ENCODE data around the gene NPSR1. TPM values are rescaled to one million over a fixed set of nuclear protein-coding genes. Genes with fewer than 3 reads are reported as not detected.

NPSR1 gene
- total RNA-seq, 1 experiment from 2014 or later: not detected

DNA sequence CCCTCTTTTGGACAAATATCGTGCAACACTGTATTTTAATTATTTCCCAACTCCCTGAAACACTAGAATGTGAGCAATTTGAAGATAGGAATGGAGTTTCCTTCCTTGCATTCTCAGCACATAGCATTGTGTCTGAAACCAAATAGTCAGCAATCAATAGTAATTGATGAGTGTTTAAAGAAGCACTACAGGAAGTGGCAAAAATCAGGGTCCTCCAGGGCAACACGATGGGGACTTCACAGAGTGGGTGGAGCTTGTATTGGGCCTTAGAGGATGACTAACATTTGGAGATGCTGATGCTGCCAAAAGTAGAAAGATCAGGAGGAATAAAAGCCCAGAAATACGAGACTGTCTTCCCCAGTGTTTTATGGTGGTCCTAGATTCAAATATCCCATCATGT lies 94.9 kb downstream of the NPSR1 start:
- DNase-seq (ENCODE audit: unreplicated experiment): no peak
- intact Hi-C loops (cut with micrococcal nuclease): no loop called here
- no peaks in the 10 kb centered on the region for H3K9me3 Mint-ChIP-seq (ENCODE audit: unreplicated experiment)
- no peak overlapping the region for H3K4me3 Mint-ChIP-seq (ENCODE audit: unreplicated experiment)
- ChIA-PET POLR2A (no interaction called here), CTCF (no interaction called here)
- peaks cover 7% of the 10 kb centered on the region for H3K4me1 Mint-ChIP-seq (ENCODE audit: insufficient read depth, unreplicated experiment)
- TF ChIP-seq, protein P1, sequence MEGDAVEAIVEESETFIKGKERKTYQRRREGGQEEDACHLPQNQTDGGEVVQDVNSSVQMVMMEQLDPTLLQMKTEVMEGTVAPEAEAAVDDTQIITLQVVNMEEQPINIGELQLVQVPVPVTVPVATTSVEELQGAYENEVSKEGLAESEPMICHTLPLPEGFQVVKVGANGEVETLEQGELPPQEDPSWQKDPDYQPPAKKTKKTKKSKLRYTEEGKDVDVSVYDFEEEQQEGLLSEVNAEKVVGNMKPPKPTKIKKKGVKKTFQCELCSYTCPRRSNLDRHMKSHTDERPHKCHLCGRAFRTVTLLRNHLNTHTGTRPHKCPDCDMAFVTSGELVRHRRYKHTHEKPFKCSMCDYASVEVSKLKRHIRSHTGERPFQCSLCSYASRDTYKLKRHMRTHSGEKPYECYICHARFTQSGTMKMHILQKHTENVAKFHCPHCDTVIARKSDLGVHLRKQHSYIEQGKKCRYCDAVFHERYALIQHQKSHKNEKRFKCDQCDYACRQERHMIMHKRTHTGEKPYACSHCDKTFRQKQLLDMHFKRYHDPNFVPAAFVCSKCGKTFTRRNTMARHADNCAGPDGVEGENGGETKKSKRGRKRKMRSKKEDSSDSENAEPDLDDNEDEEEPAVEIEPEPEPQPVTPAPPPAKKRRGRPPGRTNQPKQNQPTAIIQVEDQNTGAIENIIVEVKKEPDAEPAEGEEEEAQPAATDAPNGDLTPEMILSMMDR (IDR thresholded peaks at IDR 0.05; ENCODE audit: unreplicated experiment): no peak
- no TSS peak for BruUV-seq (replicated peaks)
- no peaks in the 10 kb centered on the region for H3K27me3 Mint-ChIP-seq (ENCODE audit: insufficient read depth, unreplicated experiment)
- H3K36me3 Mint-ChIP-seq (ENCODE audit: insufficient read depth, unreplicated experiment): peaks cover 12% of the 10 kb centered on the region
- no peak overlapping the region for H3K27ac Mint-ChIP-seq (ENCODE audit: low read depth, unreplicated experiment)

DNA sequence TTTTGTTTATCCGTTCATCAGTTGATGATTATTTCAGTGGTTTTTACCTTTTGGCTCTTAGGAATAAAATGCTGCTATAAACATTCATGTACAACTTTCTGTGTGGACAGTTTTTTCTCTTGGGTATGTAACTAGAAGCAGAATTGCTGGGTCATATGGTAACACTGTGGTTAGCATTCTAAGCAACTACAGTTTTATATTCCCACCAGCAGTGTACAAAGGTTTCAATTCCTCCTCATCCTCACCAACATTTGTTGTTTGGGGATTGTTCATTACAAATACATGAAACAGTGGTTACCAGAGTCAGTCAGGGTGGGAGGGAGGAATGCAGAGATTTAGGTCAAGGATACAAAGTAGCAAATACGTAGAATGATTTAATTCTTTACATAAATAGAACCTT lies 97.0 kb downstream of the NPSR1 start:
- no TSS peak for BruUV-seq (replicated peaks)
- Mint-ChIP-seq H3K4me1 (ENCODE audit: insufficient read depth, unreplicated experiment) (peaks cover 4% of the 10 kb centered on the region), H3K36me3 (ENCODE audit: insufficient read depth, unreplicated experiment) (peaks cover 12% of the 10 kb centered on the region), H3K9me3 (ENCODE audit: unreplicated experiment) (no peaks in the 10 kb centered on the region), H3K27ac (ENCODE audit: low read depth, unreplicated experiment) (no peak overlapping the region), H3K4me3 (ENCODE audit: unreplicated experiment) (no peak overlapping the region), H3K27me3 (ENCODE audit: insufficient read depth, unreplicated experiment) (no peaks in the 10 kb centered on the region)
- ChIA-PET CTCF (no interaction called here), POLR2A (interaction anchor here (0.7 kb wide), 1 partner anchor 481 kb away, joined by 3 read pairs; no protein-coding TSS in a partner anchor)
- intact Hi-C loops (cut with micrococcal nuclease): no loop called here
- TF ChIP-seq, protein P1 (IDR thresholded peaks at IDR 0.05; ENCODE audit: unreplicated experiment): no peak
- no peak for DNase-seq (ENCODE audit: unreplicated experiment)

DNA sequence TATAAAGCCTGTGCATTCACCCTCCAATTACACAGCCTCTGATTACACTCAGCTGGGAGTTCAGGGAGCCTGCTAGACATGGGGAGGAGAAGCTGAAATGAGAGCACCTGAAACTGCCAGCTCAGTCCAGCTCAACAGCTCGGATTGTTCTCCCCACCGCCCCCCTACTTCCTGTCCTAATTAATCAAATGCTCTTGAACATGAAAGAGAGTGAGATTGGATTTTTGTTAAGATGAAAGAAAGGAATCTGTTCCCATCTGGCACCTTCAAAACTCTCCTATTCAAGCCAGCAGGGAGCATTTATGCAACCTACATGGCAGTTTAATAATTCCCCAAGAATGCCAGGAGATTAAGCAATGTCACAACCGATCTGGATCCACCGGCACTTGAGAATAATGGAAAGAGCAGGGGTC lies 98.0 kb downstream of the NPSR1 start:
- peak; percentile 13 for DNase-seq (ENCODE audit: unreplicated experiment)
- Mint-ChIP-seq H3K27ac (ENCODE audit: low read depth, unreplicated experiment) (no peak overlapping the region), H3K4me1 (ENCODE audit: insufficient read depth, unreplicated experiment) (peaks cover 4% of the 10 kb centered on the region), H3K36me3 (ENCODE audit: insufficient read depth, unreplicated experiment) (peaks cover 12% of the 10 kb centered on the region), H3K9me3 (ENCODE audit: unreplicated experiment) (no peaks in the 10 kb centered on the region), H3K4me3 (ENCODE audit: unreplicated experiment) (no peak overlapping the region), H3K27me3 (ENCODE audit: insufficient read depth, unreplicated experiment) (no peaks in the 10 kb centered on the region)
- ChIA-PET CTCF (no interaction called here), POLR2A (no interaction called here)
- TF ChIP-seq, protein P1 (IDR thresholded peaks at IDR 0.05; ENCODE audit: unreplicated experiment): no peak
- intact Hi-C loops (cut with micrococcal nuclease): no loop called here
- no TSS peak for BruUV-seq (replicated peaks)

DNA sequence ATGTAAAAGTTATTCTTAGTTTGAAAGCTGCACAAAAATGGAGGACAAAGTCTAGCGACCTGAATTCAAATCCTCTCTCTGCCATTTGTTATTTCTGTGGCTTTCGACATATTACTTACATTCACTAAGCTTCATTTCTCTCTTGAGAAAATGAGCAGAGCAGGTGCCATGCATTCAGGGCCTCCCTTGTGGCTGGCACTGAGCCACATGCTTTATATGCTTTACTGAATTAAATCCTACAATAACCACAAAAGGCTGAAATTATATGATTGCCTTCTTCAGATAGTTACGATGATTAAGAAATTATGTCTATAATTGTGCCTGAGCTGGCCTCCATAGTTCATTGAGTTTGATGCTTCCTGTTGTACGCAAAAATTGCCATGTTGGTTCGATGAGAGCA lies 98.7 kb downstream of the NPSR1 start:
- TF ChIP-seq, protein P1 (IDR thresholded peaks at IDR 0.05; ENCODE audit: unreplicated experiment): no peak
- Mint-ChIP-seq H3K27ac (ENCODE audit: low read depth, unreplicated experiment) (no peak overlapping the region), H3K4me1 (ENCODE audit: insufficient read depth, unreplicated experiment) (peaks cover 4% of the 10 kb centered on the region), H3K27me3 (ENCODE audit: insufficient read depth, unreplicated experiment) (no peaks in the 10 kb centered on the region), H3K9me3 (ENCODE audit: unreplicated experiment) (no peaks in the 10 kb centered on the region), H3K36me3 (ENCODE audit: insufficient read depth, unreplicated experiment) (peaks cover 12% of the 10 kb centered on the region), H3K4me3 (ENCODE audit: unreplicated experiment) (no peak overlapping the region)
- no TSS peak for BruUV-seq (replicated peaks)
- no peak for DNase-seq (ENCODE audit: unreplicated experiment)
- POLR2A ChIA-PET: no interaction called here
- CTCF ChIA-PET: interaction anchor here (0.6 to 0.7 kb wide), 2 partner anchors 166 to 824 kb away, joined by 3 read pairs; no protein-coding TSS in a partner anchor
- intact Hi-C loops (cut with micrococcal nuclease): no loop called here
